Embryonic facial prominence (tissue), 1 donor: ENCODE results near the gene ARGFX.
"Not testable (repeated sequence)": the region's sequence is repeated elsewhere in the genome, so short reads cannot be mapped to it uniquely, and the experiment has no call there.

ENCODE experiments used
- DNase-seq: peaks from one replicate; pipeline ENCODE4 v3.0.0-alpha.2; 2016; ENCODE audit errors: extremely low spot score

The ARGFX gene

DNA sequence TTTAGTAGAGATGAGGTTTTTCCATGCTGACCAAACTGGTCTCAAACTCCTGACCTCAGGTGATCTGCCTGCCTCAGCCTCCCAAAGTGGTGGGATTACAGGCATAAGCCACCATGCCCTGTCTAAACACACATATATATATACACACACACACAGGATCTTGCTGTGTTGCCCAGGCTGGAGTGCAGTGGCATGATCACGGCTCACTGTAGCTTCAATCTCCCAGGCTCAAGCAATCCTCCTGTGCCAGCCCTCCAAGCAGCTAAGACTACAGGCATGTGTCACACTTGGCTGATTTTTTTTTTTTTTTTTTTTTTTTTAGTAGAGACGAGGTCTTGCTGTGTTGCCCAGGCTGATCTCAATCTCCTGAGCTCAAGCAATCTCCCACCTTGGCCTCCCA lies 32.2 kb downstream of the ARGFX start:
- not testable (repeated sequence) for DNase-seq

DNA sequence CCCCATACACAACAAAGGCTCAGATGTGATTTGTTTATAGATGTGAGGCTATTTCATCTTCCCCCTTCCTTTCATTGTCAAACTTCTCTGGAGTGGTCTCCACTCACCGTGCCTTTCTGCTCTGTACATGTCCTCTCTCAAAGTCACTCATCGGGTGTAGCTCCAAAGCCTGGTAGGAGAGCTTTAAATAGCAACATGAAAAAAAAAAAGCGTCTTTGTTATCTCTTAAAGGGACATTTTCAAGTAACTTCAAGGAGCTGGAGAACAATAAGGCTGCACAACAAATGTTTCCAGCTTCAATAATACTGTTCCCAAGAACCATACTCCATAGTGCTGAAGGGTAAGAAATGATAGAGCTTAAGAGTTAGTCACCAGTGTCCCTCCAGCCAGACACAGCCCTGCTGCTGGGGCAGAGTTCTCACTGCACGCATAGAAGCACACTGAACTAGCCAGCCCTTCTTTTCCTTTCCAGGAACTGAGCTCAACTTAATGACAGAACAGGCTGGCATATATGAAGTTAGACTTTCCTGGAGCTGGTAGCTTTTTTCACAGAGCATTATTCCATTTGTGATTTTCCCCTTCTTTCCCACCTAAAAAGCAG lies 33.6 kb downstream of the ARGFX start:
- DNase-seq = no peak

DNA sequence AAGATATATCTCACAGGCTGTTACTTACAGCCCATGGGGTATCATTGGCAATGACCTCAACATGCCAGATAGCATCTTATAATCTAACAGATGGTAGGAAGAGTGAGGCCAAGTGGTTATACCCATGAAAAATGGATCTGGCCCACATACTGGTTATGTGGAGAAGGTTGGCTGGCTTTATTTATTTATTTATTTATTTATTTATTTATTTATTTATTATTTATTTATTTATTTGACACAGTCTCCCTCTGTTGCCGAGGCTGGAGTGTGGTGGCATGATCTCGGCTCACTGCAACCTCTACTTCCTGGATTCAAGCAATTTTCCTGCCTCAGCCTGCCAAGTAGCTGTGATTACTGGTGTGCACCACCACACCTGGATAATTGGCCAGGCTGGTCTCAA lies 37.0 kb downstream of the ARGFX start:
- no peak for DNase-seq

DNA sequence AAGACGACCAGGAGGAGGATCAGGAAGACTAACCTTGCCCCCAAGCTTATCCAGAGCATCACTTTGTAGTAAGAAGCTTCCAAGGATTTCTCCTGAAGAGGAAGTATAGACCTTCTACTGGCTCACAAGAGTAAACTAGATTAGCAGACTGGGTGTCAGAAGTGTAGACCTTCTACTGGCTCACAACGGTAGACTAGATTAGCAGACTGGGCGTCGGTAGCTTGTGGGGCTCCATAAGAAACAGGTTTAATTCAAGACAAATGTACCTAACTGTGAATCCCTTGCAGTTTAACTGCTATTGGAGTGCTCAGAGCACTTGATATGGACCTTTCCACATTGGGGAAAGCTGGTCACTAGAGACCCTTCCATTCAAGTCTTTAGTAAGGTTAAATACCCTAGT lies 38.4 kb downstream of the ARGFX start:
- no peak for DNase-seq
